HG02623 (cell line): ENCODE data around the gene CAB39L.
"Not testable (repeated sequence)": the region's sequence is repeated elsewhere in the genome, so short reads cannot be mapped to it uniquely, and the experiment has no call there.

Source experiments
- ATAC-seq: cut with Tn5 transposase; IDR thresholded peaks from one replicate; pipeline ENCODE4 v1.9.1; 2021; ENCODE audit warnings: moderate library complexity; ENCODE audit not compliant: unreplicated experiment

Gene CAB39L

DNA sequence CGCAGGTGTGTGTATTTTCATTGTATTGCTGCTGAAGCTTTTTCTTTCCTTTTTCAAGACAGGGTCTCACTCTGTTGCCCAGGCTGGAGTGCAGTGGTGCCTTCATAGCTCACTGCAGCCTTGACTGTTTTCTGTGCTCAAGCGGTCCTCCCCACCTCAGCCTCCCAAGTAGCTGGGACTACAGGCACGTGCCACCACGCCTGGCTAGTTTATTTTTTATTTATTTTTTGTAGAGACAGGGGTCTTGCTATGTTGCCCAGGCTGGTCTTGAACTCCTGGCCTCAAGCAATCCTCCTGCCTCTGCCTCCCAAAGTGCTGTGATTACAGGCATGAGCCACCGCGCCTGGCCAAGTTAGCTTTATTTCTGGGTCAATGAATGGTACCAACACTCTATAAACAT is 149.1 kb downstream of the CAB39L start:
- ATAC-seq = not testable (repeated sequence)

DNA sequence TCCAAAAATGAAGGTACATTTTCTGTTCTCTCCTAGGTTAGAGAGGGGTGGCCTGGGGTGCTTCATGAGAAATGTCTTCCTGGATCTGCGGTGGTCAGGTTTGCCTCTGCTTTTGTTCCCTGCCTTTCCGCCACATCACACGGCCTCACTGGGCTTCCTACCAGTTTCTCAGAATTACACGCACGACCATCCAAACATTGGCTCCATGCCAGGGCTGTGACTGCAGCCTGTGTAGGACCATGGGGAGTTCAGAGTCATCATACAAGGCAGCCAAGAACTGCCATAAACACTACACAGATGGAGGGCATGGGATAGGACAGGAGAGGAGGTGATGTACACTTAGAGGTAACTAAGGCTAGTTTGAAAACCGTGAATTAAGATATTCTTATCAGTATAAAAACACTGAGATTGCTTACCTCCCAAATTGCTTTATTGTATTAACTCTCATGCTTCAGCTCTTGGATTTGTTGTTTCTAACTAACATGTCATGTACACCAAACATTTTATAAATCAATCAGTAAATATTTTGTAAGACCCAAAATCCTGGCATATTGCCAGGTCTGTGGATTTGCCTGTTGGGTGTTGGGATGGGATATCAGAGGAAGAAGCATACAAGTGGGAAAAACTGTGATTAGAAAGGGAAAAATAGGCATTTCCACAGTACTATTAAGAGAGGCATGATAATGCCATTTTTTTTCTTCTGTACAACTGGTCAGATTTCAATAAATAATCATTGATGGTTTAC is 150.9 kb downstream of the CAB39L start:
- ATAC-seq = no peak

DNA sequence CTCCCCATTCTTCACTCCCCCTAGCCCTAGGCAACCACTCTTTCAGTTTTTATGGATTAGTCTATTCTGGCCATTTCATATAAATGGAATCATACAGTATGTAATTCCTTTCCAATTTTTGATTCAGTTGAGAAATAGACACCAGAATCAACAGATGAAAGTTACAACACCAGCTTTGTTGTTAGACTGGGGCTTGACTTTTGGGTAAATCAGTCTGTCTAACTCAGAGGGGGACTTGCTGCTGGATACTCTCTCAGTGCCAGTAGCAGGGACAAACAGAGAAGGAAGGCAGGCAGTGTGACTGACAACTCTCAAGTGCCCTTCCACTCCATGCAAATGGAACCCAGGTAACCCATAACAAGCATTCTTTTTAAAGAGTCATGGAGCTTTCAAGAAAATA is 155.4 kb downstream of the CAB39L start:
- no peak for ATAC-seq

DNA sequence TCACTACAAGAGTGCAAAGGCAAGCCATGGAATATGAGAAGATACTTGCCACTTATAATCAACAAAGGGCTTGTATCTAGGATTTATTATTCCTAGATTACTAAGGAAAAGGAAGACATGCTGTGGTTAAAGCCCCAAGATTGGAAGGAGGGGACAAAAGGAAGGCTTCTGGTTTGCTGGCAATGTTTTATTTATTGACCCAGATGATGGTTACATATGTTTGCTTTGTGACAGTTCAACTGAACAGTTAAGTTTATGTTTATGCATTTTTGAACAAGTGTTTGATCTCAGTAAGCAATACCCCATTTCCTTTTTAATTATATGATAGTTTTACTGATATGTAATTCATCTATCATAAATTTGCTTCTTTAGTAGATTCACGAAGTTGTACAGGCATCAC is 155.9 kb downstream of the CAB39L start:
- no peak for ATAC-seq

DNA sequence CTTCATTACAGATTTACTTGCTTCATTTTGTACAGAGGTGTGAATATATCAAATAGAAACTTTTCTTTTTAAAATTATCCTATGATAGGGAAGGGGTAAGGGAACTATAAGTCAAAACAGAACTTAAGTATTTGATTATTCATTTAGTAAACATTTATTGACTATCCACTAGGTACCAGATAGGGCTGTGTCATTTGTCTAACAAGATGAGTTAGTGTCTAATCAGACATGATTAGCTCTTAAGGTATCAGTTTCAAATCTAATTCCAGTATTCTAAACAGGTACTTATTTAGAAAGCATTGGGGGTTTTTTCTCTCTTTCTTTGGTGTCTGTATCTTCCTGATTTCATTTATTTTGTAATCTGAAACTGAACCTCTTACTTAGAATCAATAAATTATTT is 164.0 kb downstream of the CAB39L start:
- no peak for ATAC-seq

DNA sequence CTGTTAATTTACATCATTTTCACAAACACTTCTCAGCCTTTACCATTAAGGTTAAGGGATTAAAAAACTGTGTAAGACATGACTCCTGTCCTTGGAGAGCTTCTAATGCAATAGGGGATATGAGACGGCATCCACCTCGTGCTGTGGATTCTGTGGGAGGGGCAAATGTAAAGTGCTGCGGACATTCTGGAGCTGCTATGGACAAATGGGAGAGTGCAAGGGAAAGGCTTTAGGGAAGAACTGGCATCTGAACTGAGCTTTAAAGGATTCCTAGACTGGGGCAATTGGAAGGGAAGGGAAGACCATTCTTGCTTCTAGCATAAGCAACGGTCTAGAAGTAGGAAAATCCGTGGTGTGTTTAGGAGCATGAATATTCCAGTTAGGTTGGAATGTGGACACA is 164.8 kb downstream of the CAB39L start:
- ATAC-seq = no peak

DNA sequence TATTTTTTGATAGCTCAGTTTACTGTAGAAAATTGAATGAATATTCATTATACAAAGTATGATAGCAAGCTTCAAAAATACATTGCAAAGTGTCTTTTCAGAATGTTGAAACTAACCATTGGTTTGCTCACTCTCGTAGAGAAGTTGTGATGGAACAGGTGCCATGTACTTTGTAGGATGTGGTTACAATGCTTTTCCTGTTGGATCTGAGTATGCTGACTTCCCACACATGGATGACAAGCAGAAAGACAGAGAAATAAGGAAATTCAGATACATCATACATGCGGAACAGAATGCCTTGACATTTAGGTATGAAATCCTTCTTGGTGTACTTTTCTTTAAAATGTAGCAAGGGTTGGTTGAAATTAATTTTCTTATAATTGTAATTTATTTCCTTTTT is 165.7 kb downstream of the CAB39L start:
- no peak for ATAC-seq

DNA sequence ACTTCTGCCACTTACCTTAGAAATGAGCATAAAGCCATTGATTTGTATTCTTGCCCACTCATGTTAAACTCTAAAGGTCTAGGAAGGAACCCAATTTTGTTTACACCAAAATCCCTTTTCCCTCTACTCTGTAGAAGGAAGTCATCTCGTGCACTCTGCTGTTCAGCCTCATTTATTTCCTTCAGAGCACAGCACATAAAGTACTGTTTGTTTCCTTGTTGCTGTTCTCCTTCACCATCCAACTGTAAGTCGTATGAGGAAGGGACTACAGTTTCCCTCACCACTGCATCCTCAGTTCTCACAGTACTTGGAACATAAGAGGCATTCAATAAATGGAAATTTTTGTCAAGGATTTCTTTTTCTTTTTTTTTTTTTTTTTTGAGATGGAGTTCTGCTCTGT is 171.6 kb downstream of the CAB39L start:
- no peak for ATAC-seq

DNA sequence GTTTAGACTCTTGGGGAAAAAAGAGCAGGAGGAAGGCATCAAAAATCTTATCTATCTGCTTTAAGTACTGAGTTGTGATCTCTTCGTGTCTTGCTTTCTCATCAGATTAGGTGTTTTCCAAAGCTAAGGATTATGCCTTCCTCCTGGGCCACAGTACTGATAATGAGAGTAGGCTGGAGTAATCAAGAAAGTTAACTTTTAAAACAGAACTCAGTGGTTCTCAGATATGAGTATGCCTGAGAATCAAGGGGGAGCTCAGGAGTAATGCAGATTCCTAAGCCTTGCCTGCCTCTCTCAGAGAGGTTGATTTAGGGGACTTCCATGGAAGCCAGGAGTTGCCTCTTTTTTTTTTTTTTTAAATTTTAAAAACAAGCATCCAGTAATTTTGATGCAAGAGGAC is 172.6 kb downstream of the CAB39L start:
- ATAC-seq = no peak

DNA sequence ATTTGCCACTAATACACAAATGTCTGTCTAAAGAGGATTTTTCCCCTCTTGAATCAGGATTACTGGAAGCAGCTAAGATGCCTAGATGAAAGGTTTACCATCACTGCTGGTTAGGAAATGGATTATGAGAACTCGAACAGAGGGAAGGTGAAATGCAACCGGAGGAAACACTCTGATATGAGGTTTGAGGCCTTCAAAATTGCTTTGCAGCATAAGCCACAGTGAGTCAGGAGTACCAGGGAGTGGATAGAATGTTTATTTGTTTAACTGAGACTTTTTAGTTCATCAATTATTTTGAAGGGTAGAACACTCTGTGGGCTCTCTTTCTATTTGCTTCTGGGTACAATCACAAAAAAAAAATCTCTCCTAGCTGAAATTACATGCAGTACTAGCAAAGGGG is 178.0 kb downstream of the CAB39L start:
- no peak for ATAC-seq

DNA sequence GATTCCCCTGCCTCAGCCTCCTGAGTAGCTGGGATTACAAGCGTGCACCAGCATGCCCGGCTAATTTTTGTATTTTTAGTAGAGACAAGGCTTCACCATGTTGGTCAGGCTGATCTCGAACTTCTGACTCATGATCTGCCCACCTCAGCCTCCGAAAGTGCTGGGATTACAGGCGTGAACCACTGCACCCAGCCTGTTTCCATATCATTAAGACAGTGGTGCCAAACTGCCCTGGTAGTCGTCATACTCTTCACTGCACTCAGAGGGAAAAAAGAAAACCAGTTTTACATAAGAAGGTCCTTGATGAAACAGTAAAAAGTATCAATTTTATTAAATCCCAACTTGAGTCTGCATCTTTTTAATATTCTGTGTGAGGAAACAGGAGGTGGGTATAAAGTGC is 181.2 kb downstream of the CAB39L start:
- ATAC-seq = no peak

DNA sequence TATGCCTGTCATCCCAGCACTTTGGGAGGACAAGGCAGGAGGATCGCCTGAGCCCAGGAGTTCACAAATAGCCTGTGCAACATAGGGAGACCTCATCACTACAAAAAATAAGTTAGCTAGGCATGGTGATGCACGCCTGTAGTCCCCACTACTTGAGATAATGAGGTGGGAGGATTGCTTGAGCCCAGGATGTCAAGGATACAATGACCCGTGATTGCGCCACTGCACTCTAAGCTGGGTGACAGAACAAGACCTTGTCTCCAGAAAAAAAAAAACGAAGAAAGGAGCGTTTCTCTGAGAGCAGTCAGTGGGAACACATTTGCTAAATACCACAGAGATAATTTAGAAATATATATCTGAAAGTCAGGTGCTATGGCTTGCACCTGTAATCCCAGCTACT is 184.3 kb downstream of the CAB39L start:
- no peak for ATAC-seq
